GM19025 (cell line): Measurements from ENCODE around the gene SSR4.
"Not testable (repeated sequence)": the region's sequence is repeated elsewhere in the genome, so short reads cannot be mapped to it uniquely, and the experiment has no call there.

Experiments
- ATAC-seq: cut with Tn5 transposase; IDR thresholded peaks from one replicate; pipeline ENCODE4 v1.9.1; 2021; ENCODE audit warnings: mild to moderate bottlenecking, low read depth, moderate library complexity; ENCODE audit not compliant: unreplicated experiment

Gene SSR4

GRCh38 chrX:153803211-153804099, 9.0 kb downstream of the SSR4 start:
- no peak for ATAC-seq

GRCh38 chrX:153804100-153804595, 9.7 kb downstream of the SSR4 start:
- ATAC-seq, result no peak

DNA sequence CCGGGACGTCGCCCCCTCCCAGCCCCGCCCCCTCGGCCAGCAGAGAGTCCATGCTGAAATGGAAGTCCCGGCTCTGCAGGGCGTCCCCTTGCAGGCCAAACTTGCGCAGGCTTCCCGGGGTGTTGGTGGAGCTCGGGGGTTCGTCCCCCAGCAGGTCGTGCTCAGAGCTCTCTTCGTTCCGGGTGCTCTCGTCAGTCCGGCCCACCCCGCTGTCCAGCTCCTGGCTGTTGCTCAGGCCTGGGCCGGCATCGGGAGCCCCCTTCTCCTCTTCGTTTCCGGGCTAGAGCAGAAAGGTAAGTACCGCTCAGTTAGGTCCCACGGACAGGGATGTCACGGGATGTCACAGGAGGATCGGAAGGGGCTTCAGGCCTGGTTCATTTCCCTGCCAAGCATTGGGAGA, 10.2 kb downstream of the SSR4 start:
- no peak for ATAC-seq

- ATAC-seq, result no peak
These were observed 11.0 kb downstream of the SSR4 start for GRCh38 chrX:153805436-153805835.

GRCh38 chrX:153806999-153807575, 12.6 kb downstream of the SSR4 start:
- no peak for ATAC-seq

- no peak for ATAC-seq
These were observed 13.5 kb downstream of the SSR4 start for GRCh38 chrX:153807976-153808375.

DNA sequence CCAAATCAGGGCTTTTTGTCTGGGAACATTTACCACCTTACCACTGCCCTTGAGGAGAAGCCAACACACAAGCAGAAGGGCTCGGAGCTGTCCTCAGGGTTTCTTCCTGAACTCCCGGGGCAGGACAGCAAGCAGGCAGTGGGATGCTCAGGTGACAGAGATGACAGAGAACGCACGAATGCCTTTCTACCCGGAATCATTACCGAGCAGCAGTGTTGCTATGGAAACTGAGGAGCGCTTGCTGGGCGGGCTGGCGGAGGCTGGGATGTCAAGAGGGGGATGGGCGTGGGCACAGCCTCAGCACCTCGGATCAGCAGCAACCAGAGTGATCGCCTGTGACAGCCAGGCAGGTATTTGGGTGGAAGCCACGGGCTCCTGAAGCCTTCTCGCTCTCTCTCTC, 17.8 kb downstream of the SSR4 start:
- ATAC-seq, result no peak

DNA sequence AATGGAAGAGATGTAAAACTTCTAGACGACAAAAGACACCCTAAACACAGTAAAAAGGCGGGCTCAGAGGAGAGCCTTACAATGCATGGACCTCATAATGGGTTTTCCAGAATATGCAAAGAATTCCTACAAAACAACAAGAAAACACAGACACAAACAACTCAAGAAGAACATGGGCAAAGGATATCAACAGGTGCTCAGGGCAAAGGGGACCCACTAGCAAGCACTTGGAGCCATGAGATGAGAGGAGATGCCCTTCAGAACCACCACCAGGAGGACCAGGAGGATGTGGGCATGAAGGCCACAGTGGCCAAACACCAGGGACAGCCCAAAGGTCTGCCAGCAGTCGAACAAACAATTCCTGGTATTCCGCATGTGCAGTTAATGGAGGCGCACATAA, 18.7 kb downstream of the SSR4 start:
- no peak for ATAC-seq

GRCh38 chrX:153814591-153815315, 20.3 kb downstream of the SSR4 start:
- ATAC-seq, result no peak

GRCh38 chrX:153816831-153817690, 22.6 kb downstream of the SSR4 start:
- no peak for ATAC-seq

- not testable (repeated sequence) for ATAC-seq
These were observed 23.6 kb downstream of the SSR4 start for GRCh38 chrX:153818064-153818463.

- ATAC-seq, result no peak
These were observed 24.3 kb downstream of the SSR4 start for GRCh38 chrX:153818571-153819383.

DNA sequence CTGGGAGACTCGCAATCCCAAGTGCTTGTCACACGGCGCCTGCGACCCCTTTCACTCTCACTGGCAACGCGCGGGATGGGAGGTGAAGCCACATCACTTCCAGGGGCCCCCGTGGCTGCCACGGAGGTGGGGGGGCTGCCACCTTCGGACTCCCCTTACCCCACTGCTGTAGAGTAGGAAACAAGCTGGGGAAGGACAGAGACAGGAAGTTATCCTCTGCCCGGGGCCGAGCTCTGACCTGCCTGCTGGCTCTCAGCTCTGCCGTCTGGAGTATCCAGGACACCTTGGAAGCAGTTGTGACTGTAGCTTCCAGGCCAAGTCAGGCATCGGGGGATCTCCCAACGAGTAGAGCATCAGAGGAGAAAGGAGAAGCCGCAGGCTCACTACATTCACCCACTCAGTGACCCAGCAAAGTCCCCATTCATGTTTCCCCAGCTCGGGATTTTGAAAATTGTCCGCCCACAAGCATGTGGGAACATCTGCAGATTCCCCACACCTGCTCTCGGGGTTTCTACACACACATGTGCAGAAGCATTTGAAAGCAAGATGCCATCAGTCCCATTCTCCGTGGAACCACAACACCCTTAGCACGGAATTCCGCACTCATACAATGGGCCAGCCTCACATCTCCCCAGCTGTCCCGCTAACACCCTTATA, 25.0 kb downstream of the SSR4 start:
- no peak for ATAC-seq

GRCh38 chrX:153820601-153821000, 26.1 kb downstream of the SSR4 start:
- ATAC-seq, result no peak

- ATAC-seq, result no peak
These were observed 26.6 kb downstream of the SSR4 start for GRCh38 chrX:153821066-153821465.

DNA sequence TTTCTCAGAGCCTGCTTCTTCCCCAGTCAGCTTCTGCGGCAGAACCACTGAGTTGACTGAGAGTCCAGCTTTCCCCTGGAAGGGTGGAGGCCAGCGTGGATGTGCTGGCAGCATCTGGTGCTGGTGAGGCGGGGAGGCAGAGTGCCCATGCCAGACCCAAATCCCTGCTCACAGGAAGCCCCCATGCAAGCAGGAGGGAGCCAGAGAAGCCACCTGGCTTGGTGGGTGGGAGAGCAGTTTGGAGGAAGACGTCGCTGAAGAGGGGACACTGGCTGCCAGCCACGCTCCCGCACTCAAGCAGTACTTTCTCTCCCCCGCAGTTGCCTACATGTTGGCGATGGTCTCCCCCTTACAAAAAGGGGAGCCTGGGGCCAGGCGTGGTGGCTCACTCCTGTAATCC, 29.9 kb downstream of the SSR4 start:
- ATAC-seq, result no peak

GRCh38 chrX:153825042-153825441, 30.6 kb downstream of the SSR4 start:
- no peak for ATAC-seq

GRCh38 chrX:153827016-153827415, 32.5 kb downstream of the SSR4 start:
- ATAC-seq, result no peak

DNA sequence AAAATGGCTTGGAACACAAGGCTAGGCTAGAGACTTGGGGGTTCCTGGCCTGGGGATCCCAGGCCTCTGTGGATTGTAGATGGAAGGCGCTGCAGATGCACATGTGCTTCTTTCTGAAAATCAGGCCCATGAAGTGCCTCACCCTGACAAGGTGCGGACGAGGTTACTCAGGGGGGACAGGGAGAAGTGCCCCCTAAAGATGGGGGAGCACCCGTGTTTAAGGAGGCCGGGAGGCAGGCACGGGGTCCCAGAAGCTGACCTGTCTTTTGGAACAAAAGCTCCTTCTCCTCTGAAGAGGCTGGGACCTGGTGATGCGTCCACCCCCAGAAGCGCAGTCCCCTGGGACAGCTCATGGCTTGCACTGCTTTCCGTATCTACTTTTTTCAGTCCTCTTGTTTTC, 33.4 kb downstream of the SSR4 start:
- no peak for ATAC-seq
